ENCODE data around the gene UBE2Z. TPM values are rescaled to one million over a fixed set of nuclear protein-coding genes. Genes with fewer than 3 reads are reported as not detected.

The UBE2Z gene
- total and polyA plus RNA-seq, 2 of the 13 experiments (the other 11 are each of a cell fraction or from before 2014, with no cell fraction given): 63.2 to 122 TPM

- 0 out of 2 replicates have a peak, but pooled peaks have one; percentile 49 for TF ChIP-seq SATB2 (CRISPR knock-in tag; IDR thresholded peaks at IDR 0.05)
- peak; percentile 95 for TF ChIP-seq ZNF792 (CRISPR knock-in tag; IDR thresholded peaks at IDR 0.05)
- peak; percentile 89 for TF ChIP-seq TOPORS (CRISPR knock-in tag; IDR thresholded peaks at IDR 0.05)
- TF ChIP-seq, protein P1, sequence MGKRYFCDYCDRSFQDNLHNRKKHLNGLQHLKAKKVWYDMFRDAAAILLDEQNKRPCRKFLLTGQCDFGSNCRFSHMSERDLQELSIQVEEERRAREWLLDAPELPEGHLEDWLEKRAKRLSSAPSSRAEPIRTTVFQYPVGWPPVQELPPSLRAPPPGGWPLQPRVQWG (CRISPR knock-in tag; IDR thresholded peaks at IDR 0.05; ENCODE audit: borderline replicate concordance, low read depth): no peak
- 0 out of 2 replicates have a peak, but pooled peaks have one; percentile 33 for TF ChIP-seq SIX1 (CRISPR knock-in tag; IDR thresholded peaks at IDR 0.05; ENCODE audit: borderline replicate concordance)
- TF ChIP-seq, protein P2, sequence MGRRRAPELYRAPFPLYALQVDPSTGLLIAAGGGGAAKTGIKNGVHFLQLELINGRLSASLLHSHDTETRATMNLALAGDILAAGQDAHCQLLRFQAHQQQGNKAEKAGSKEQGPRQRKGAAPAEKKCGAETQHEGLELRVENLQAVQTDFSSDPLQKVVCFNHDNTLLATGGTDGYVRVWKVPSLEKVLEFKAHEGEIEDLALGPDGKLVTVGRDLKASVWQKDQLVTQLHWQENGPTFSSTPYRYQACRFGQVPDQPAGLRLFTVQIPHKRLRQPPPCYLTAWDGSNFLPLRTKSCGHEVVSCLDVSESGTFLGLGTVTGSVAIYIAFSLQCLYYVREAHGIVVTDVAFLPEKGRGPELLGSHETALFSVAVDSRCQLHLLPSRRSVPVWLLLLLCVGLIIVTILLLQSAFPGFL (CRISPR knock-in tag; IDR thresholded peaks at IDR 0.05): no peak
- 0 out of 2 replicates have a peak, but pooled peaks have one; percentile 63 for TF ChIP-seq FLYWCH1 (CRISPR knock-in tag; IDR thresholded peaks at IDR 0.05)
- TF ChIP-seq ZMAT3 (CRISPR knock-in tag; conservative IDR thresholded peaks at IDR 0.05): peak; percentile 89
- no peak for TF ChIP-seq ARID2 (CRISPR knock-in tag; IDR thresholded peaks at IDR 0.05; ENCODE audit: borderline replicate concordance)
- TF ChIP-seq TSC22D2 (CRISPR knock-in tag; IDR thresholded peaks at IDR 0.05; ENCODE audit: borderline replicate concordance): peak; percentile 78; the same call in 1 of the 2 replicates
- TF ChIP-seq ZNF367 (CRISPR knock-in tag; IDR thresholded peaks at IDR 0.05; ENCODE audit: borderline replicate concordance): no peak; the same call in 1 of the 2 replicates
- TF ChIP-seq ZNF138 (CRISPR knock-in tag; IDR thresholded peaks at IDR 0.05; ENCODE audit: low read depth): no peak
- no peak for TF ChIP-seq ZNF354B (CRISPR knock-in tag; IDR thresholded peaks at IDR 0.05)
- peak; percentile 70; the same call in 1 of the 2 replicates for TF ChIP-seq PAF1 (CRISPR knock-in tag; IDR thresholded peaks at IDR 0.05)
- TF ChIP-seq, protein P3, sequence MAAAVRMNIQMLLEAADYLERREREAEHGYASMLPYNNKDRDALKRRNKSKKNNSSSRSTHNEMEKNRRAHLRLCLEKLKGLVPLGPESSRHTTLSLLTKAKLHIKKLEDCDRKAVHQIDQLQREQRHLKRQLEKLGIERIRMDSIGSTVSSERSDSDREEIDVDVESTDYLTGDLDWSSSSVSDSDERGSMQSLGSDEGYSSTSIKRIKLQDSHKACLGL (CRISPR knock-in tag; IDR thresholded peaks at IDR 0.05): peak; percentile 92
- peak; percentile 85 for TF ChIP-seq NFKBIZ (CRISPR knock-in tag; IDR thresholded peaks at IDR 0.05)
- TF ChIP-seq ZSCAN25 (CRISPR knock-in tag; IDR thresholded peaks at IDR 0.05): peak; percentile 79
- no peak for TF ChIP-seq IRX3 (CRISPR knock-in tag; IDR thresholded peaks at IDR 0.05; ENCODE audit: borderline replicate concordance, low read depth)
- TF ChIP-seq TBL1XR1 (IDR thresholded peaks at IDR 0.05; ENCODE audit: borderline replicate concordance, low read length, partially characterized antibody): no peak
- TF ChIP-seq, protein P4, sequence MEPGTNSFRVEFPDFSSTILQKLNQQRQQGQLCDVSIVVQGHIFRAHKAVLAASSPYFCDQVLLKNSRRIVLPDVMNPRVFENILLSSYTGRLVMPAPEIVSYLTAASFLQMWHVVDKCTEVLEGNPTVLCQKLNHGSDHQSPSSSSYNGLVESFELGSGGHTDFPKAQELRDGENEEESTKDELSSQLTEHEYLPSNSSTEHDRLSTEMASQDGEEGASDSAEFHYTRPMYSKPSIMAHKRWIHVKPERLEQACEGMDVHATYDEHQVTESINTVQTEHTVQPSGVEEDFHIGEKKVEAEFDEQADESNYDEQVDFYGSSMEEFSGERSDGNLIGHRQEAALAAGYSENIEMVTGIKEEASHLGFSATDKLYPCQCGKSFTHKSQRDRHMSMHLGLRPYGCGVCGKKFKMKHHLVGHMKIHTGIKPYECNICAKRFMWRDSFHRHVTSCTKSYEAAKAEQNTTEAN (CRISPR knock-in tag; conservative IDR thresholded peaks at IDR 0.05): peak; percentile 71
- peak; percentile 74 for TF ChIP-seq MLX (CRISPR knock-in tag; IDR thresholded peaks at IDR 0.05)
- TF ChIP-seq, protein P5, sequence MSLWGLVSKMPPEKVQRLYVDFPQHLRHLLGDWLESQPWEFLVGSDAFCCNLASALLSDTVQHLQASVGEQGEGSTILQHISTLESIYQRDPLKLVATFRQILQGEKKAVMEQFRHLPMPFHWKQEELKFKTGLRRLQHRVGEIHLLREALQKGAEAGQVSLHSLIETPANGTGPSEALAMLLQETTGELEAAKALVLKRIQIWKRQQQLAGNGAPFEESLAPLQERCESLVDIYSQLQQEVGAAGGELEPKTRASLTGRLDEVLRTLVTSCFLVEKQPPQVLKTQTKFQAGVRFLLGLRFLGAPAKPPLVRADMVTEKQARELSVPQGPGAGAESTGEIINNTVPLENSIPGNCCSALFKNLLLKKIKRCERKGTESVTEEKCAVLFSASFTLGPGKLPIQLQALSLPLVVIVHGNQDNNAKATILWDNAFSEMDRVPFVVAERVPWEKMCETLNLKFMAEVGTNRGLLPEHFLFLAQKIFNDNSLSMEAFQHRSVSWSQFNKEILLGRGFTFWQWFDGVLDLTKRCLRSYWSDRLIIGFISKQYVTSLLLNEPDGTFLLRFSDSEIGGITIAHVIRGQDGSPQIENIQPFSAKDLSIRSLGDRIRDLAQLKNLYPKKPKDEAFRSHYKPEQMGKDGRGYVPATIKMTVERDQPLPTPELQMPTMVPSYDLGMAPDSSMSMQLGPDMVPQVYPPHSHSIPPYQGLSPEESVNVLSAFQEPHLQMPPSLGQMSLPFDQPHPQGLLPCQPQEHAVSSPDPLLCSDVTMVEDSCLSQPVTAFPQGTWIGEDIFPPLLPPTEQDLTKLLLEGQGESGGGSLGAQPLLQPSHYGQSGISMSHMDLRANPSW (CRISPR knock-in tag; IDR thresholded peaks at IDR 0.05; ENCODE audit: borderline replicate concordance): no peak; the same call in 1 of the 2 replicates
- peak; percentile 86 for TF ChIP-seq CAMTA2 (CRISPR knock-in tag; IDR thresholded peaks at IDR 0.05; ENCODE audit: borderline replicate concordance)
- no peak for TF ChIP-seq ZBTB21 (CRISPR knock-in tag; IDR thresholded peaks at IDR 0.05)
These were observed at the start of gene UBE2Z (continued) for GRCh38 chr17:48908047-48908843.

All from HepG2 (cell line).